RWPE2 (cell line): ENCODE results near the gene INPP5B.

Source experiments
- ATAC-seq: fragments of 200-7000 bp; cut with Tn5 transposase; 3 replicates; pipeline ENCODE4 v1.9.1; 2021; ENCODE audit warnings: low read depth
- DNase-seq: peaks from one replicate; pipeline ENCODE4 v3.0.0-alpha.2; 2020; ENCODE audit warnings: low spot score
- H3K27ac ChIP-seq: fragments of 450-650 bp; 2 replicates; pipeline ENCODE4 v1.5.1; 2017; ENCODE audit warnings: mild to moderate bottlenecking; ENCODE audit not compliant: poor library complexity, severe bottlenecking
- H3K27me3 ChIP-seq: fragments of 250-450 bp; sonication (Bioruptor Pico); 2 replicates; pipeline ENCODE4 v1.5.1; 2021; ENCODE audit warnings: mild to moderate bottlenecking, moderate library complexity; ENCODE audit not compliant: insufficient read depth, poor library complexity, severe bottlenecking
- H3K36me3 ChIP-seq: fragments of 250-450 bp; sonication (Bioruptor Pico); 2 replicates; pipeline ENCODE4 v1.5.1; 2020; ENCODE audit warnings: low read depth, mild to moderate bottlenecking, moderate library complexity
- H3K4me1 ChIP-seq: fragments of 250-450 bp; sonication (Bioruptor Pico); 2 replicates; pipeline ENCODE4 v1.5.1; 2021; ENCODE audit warnings: mild to moderate bottlenecking, moderate library complexity; ENCODE audit not compliant: insufficient read depth, poor library complexity, severe bottlenecking
- H3K4me3 ChIP-seq: fragments of 250-450 bp; sonication (Bioruptor Pico); 2 replicates; pipeline ENCODE4 v1.5.1; 2021; ENCODE audit warnings: mild to moderate bottlenecking, moderate library complexity; ENCODE audit not compliant: severe bottlenecking
- H3K9me3 ChIP-seq: fragments of 250-450 bp; sonication (Bioruptor Pico); 2 replicates; pipeline ENCODE4 v1.5.1; 2021; ENCODE audit warnings: mild to moderate bottlenecking, moderate library complexity; ENCODE audit not compliant: severe bottlenecking
- CTCF ChIP-seq: fragments of 450-650 bp; IDR thresholded peaks from one replicate; pipeline ENCODE4 v1.5.1; 2017; ENCODE audit warnings: mild to moderate bottlenecking, moderate library complexity; ENCODE audit not compliant: poor library complexity, severe bottlenecking

The INPP5B gene

GRCh38 chr1:37868466-37868865, 78.4 kb downstream of the INPP5B start:
- Histone ChIP-seq H3K27ac (no peak overlapping the region), H3K4me3 (no peak overlapping the region), H3K36me3 (peaks cover 11% of the 10 kb centered on the region), H3K27me3 (no peaks in the 10 kb centered on the region), H3K9me3 (no peaks in the 10 kb centered on the region), H3K4me1 (peaks cover 10% of the 10 kb centered on the region)
- DNase-seq: no peak
- ATAC-seq: no peak
- TF ChIP-seq CTCF: no peak

DNA sequence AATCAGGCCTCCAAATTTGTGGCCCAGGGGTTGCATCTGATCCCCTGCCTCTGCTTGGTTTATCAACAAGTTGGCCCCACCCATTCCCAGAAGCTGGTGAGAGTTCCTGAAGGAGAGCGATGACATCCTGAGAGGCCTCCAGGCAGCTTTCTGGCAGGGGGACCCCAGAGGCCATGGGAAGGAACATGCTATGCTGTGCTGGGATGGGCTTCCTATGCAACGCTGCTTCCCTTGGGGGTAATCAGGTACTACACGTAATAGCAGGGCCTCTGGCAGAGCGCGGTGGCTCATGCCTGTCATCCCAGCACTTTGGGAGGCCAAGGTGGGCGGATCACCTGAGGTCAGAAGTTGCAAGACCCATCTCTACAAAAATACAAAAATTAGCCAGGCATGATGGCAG, 79.1 kb downstream of the INPP5B start:
- no peaks in the 10 kb centered on the region for H3K9me3 ChIP-seq
- H3K27me3 ChIP-seq: no peaks in the 10 kb centered on the region
- H3K36me3 ChIP-seq: peaks cover 11% of the 10 kb centered on the region
- peaks cover 11% of the 10 kb centered on the region for H3K4me1 ChIP-seq
- ATAC-seq: no peak
- DNase-seq: no peak
- no peak overlapping the region for H3K4me3 ChIP-seq
- TF ChIP-seq CTCF: no peak
- H3K27ac ChIP-seq: no peak overlapping the region

DNA sequence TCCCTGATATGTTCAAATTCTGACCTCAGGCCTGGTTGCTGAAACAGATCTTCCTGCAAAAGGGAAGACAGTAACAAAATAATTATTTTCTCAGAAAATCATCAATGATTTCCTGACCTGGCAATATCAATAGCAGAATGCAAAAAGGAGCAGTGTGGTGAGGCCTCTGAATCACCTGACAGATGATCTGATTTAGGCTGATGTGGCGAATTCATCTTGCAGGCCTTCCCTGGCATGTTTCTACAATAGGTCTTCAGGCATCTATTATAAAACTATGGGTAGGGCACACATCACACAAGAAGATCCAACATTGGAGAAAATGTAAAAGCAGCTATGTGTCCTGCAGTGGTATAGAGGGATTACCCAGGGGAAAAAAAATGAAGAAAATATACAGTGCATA, 80.4 kb downstream of the INPP5B start:
- TF ChIP-seq CTCF: no peak
- ATAC-seq (no peak), DNase-seq (no peak)
- Histone ChIP-seq H3K27ac (no peak overlapping the region), H3K4me1 (peaks cover 18% of the 10 kb centered on the region), H3K4me3 (no peak overlapping the region), H3K36me3 (peaks cover 11% of the 10 kb centered on the region), H3K9me3 (no peaks in the 10 kb centered on the region), H3K27me3 (no peaks in the 10 kb centered on the region)

- H3K4me3 ChIP-seq: no peak overlapping the region
- peak overlapping the region; percentile 33 for H3K27ac ChIP-seq
- no peak for TF ChIP-seq CTCF
- ATAC-seq (peak; percentile 73), DNase-seq (no peak)
- no peaks in the 10 kb centered on the region for H3K9me3 ChIP-seq
- H3K36me3 ChIP-seq: peaks cover 11% of the 10 kb centered on the region
- peaks cover 19% of the 10 kb centered on the region for H3K4me1 ChIP-seq
- H3K27me3 ChIP-seq: no peaks in the 10 kb centered on the region
Measured at GRCh38 chr1:37865348-37866120, 81.3 kb downstream of the INPP5B start.

DNA sequence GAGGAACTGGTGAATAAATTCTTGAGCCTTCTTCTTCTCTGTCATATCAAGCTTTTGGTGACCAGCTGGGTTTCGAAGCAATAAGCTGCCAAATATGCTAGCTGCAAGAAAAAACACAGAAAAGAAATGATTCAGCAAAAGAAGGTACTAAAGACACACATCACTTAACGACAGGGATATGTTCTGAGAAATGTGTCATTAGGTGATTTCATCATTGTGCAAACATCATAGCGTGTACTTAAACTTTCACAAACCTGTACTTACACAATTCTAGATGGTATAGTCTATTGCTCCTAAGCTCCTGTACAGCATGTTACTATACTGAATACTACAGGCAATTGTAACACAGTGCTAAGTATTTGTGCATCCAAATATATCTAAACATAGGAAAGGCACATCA, 84.5 kb downstream of the INPP5B start:
- ATAC-seq: peak; percentile 38
- Histone ChIP-seq H3K27ac (peak overlapping the region; percentile 56), H3K27me3 (no peaks in the 10 kb centered on the region), H3K4me1 (peaks cover 29% of the 10 kb centered on the region), H3K36me3 (peaks cover 14% of the 10 kb centered on the region), H3K9me3 (no peaks in the 10 kb centered on the region), H3K4me3 (no peak overlapping the region)
- DNase-seq: no peak
- TF ChIP-seq CTCF: no peak
